HG03558 (cell line): ENCODE data around the gene F13B.
"Not testable (repeated sequence)": the region's sequence is repeated elsewhere in the genome, so short reads cannot be mapped to it uniquely, and the experiment has no call there.

Experiments
- ATAC-seq: cut with Tn5 transposase; IDR thresholded peaks from one replicate; pipeline ENCODE4 v1.9.1; 2021; ENCODE audit warnings: moderate number of reproducible peaks; ENCODE audit not compliant: unreplicated experiment; ENCODE audit errors: extremely low read depth

Gene F13B

GRCh38 chr1:197049100-197049499 is 18.0 kb downstream of the F13B start:
- no peak for ATAC-seq

- ATAC-seq: no peak
Measured at GRCh38 chr1:197042676-197043341, 24.3 kb downstream of the F13B start.

- ATAC-seq: no peak
Measured at GRCh38 chr1:197041486-197042353, 25.3 kb downstream of the F13B start.

GRCh38 chr1:197036861-197037260 is 30.2 kb downstream of the F13B start:
- no peak for ATAC-seq

- not testable (repeated sequence) for ATAC-seq
Measured at GRCh38 chr1:197034631-197035339, 32.3 kb downstream of the F13B start.

GRCh38 chr1:197029749-197030148 is 37.3 kb downstream of the F13B start:
- ATAC-seq: no peak

GRCh38 chr1:197027359-197027758 is 39.7 kb downstream of the F13B start:
- no peak for ATAC-seq

GRCh38 chr1:197024460-197024859 is 42.6 kb downstream of the F13B start:
- ATAC-seq: no peak

GRCh38 chr1:197021716-197022115 is 45.3 kb downstream of the F13B start:
- ATAC-seq: no peak

GRCh38 chr1:197017558-197018146 is 49.4 kb downstream of the F13B start:
- ATAC-seq: no peak

GRCh38 chr1:197016751-197017150 is 50.3 kb downstream of the F13B start:
- no peak for ATAC-seq

- no peak for ATAC-seq
Measured at GRCh38 chr1:197013234-197013633, 53.8 kb downstream of the F13B start.

- no peak for ATAC-seq
Measured at GRCh38 chr1:197011614-197012013, 55.4 kb downstream of the F13B start.

- ATAC-seq: no peak
Measured at GRCh38 chr1:197008861-197009260, 58.2 kb downstream of the F13B start.

- no peak for ATAC-seq
Measured at GRCh38 chr1:197003132-197003531, 63.9 kb downstream of the F13B start.

GRCh38 chr1:197001828-197002227 is 65.2 kb downstream of the F13B start:
- no peak for ATAC-seq

GRCh38 chr1:196997423-196997822 is 69.6 kb downstream of the F13B start:
- no peak for ATAC-seq

GRCh38 chr1:196993916-196994315 is 73.1 kb downstream of the F13B start:
- no peak for ATAC-seq

GRCh38 chr1:196991919-196992651 is 75.0 kb downstream of the F13B start:
- ATAC-seq: not testable (repeated sequence)
